DMS114 treated with DMSO at 0.1 percent for 48 hours (cell line): ENCODE measurements around the gene ADAMTS1.
"Not testable (repeated sequence)": the region's sequence is repeated elsewhere in the genome, so short reads cannot be mapped to it uniquely, and the experiment has no call there.

ENCODE experiments used
- DNase-seq: peaks from one replicate; lab custom pipeline; 2025; ENCODE audit not compliant: unreplicated experiment; lab: John Stamatoyannopoulos, UW

ADAMTS1 gene

DNA sequence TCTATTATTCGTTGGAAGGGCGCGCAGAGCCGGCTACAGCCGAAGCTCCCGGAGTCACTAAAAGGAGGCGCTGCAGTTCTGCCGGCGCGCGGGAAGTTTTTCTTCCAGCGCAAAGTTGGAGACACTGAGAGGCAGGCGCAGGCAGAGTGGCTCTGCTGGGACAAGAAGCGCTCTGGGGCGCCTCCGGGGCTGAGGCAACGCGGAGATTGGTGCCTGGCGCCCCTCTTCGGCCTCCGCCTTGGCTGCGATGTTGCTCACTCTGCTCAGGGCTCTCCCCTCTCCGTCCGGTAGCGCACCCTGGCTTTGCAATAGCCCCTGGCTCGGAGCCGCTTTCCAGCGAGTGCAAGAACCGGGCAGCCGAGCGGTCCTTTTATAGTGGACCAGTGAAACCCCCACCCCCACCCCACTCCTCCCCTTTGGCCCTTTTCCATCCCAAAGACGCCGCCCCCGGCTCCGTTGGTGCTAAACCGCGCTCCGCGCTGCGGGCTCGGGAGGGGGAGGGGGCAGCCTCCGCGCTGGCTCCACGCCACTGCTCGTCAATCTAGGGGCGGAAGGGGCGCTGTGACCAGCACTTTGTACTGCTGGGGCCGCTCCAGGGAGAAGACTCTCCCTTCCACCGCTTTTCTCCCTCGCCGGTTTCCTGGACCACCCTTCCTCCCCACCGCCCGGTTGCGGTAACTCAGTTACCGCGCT, at the start of gene ADAMTS1:
Gene ADAMTS1, minus strand, starts transcription at position 344 of the 693 bp plus-strand sequence. CDS start 455 bp downstream, outside the sequence.
- DNase-seq, result peak; percentile 38

- DNase-seq, result no peak
Measured at GRCh38 chr21:26892151-26892550, 46.9 kb upstream of the ADAMTS1 start.

DNA sequence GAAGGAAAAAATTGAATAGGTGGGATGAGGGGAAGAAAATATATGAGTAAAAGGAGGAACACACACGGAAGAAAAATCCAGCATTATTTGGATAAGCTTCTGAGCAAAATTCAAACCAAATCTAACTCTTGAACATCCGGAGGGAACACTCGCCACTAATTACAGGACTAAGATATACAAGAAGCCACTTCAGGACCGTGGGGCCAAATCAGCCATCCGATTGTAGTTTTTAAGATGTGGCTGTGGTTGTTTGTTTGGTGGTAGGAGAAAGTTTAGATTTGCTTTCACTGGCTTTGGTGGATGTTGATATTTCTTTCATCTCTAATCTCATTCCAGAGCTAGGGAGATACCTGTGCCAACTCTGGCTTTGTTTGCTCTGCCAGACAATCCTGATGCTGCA, 43.7 kb upstream of the ADAMTS1 start:
- no peak for DNase-seq

DNA sequence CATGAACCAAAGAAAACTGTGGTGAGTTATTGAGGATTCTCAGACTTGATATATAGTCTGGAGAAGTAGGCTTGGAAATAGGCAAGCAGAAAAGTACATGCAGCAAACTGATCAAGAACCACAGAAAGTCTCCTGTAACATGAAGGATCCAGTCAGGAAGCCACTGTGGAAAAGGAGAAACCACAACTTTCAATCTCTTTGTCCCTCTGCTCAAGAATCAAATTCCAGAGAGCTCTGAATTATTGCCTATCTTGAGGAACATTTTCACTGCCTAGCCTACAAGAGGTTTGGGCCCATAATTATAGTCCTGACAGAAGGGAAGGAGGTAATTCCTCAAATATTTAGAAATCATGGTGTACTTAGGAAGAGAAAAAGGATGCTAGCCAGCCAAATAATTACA, 43.0 kb upstream of the ADAMTS1 start:
- no peak for DNase-seq

DNA sequence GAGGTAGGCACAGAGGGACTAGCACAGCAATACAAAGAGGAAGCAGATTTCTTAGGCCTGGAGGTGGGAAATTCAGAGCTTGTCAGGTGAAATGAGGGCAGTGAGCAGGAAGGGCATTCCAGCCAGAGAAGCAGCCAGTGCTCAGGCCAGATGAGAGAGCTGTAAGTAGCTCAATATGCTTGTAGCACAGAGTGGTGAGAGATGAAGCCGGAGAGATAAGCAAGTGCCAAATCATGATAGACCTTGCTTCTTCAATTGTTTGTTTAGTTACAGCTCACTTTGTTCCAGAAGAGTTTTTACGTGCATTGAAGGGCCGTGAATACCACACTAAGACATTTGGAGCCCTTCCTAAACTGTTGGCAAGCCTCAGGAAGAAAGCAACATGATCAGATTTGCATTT, 42.0 kb upstream of the ADAMTS1 start:
- DNase-seq, result no peak

DNA sequence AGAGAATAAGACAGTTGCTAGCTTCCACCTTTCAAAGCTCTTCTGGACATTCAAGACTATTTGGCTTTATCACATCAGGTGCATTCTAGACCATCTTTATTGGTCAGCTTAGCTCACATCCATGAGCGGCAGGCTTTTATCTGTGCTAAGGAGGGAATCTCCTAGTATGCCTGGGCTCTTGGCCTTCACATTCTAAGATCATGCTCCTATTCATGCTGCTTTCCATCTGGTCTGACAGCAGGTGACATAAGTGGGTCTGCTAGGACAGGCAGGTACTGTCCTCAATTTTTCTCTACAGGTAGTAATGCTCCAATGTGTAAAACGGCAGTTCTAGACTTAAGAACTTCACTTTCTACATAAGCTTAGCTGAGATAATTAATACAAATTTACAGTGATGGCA, 39.2 kb upstream of the ADAMTS1 start:
- DNase-seq, result no peak

DNA sequence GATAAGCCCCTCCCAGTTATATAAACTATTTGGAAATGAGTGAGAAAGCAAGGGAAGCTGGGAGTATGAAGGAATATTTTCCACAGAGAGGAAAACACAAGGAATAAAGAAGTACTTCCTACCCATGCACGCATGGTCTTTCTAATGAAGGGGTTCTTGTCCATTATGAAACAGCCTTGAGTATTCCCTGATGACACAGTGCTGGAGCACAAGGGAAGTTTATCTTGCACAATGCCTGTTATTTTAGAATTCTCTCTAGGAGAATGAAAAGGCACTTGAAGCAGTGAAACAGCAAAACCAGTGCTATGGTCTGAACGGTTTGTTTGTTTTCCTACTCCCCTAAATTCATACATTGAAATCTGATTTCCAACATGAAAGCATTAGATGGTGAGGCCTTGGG, 38.6 kb upstream of the ADAMTS1 start:
- DNase-seq, result no peak

DNA sequence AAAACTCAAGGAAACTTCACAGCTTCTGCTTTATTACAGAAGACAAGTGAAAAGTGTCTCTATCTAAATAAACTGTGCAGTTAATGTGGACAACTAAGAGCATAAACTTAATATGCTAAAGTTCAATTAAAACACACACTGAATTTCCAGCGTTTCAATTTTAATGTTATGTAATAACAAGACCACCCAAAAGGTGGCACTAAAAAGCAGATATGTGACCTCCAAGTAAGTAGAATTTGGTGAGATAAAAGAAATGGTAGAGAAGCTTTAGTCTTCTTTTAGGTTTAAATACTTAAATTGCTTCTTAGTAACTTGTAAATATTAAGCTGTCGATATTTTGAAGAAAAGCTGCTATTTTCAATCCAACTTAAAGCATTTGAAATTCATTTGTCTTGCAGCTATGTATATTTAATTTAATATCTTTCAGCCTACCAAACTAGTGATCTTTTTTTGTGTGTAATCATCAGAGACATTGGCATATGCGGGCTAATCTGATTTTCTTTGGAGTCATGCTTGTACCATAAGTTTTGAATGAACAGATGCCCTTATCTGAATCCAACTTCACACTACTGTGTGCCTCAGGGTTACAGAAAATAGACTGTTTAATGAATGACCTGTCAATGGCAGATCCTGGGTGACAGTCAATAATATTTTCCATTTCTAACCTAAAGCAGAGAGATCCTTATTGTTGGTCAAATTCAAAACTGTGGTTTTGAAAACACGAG, 36.5 kb upstream of the ADAMTS1 start:
- peak; percentile 0 for DNase-seq

- no peak for DNase-seq
Measured at GRCh38 chr21:26877018-26877417, 31.8 kb upstream of the ADAMTS1 start.

DNA sequence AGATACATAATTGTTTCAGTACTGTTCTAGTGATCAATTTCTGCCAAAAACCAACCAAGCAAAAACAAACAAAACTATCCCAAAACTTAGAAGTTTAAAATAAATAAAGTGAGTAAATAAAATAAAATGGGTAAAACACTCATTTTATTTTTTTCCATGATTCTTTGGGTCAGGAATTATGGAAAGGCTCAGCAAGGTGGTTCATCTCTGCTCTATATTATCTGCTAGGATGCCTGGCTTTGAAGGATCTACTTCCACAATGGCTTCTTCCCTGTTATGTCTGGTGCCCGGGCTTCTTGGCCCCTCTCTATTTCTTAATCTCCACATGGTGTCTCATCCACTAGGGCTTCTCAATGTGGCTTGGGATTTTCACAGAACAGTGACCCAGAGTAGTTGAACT, 29.1 kb upstream of the ADAMTS1 start:
- no peak for DNase-seq

DNA sequence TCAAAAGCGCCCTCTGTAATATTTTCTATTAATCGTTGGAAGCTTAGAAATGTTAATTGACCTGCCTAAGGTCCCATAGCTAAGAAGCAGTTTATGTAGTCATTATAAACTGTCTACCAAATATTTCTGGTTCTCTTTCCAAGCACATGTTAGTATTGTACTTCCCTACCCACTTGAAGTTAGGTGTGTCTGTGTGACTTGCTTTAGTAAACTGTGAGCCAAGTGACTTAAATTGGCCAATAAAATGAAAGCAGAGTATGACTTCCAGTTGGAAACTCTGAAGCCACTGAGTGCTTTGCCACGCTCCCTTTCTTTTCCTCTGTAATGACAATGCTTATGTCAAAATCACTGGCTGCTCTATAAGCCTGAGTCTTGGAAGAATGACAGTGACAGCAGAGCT, 20.6 kb upstream of the ADAMTS1 start:
- DNase-seq, result no peak

- not testable (repeated sequence) for DNase-seq
Measured at GRCh38 chr21:26856871-26857350, 11.7 kb upstream of the ADAMTS1 start.

DNA sequence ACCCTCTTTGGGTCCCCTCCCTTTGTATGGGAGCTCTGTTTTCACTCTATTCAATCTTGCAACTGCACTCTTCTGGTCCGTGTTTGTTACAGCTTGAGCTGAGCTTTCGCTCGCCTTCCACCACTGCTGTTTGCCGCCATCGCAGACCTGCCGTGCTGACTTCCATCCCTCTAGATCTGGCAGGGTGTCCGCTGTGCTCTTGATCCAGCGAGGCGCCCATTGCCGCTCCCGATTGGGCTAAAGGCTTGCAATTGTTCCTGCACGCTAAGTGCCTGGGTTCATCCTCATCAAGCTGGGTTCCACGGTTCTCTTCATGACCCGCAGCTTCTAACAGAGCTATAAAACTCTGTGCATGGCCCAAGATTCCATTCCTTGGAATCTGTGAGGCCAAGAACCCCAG, 9.5 kb upstream of the ADAMTS1 start:
- DNase-seq, result not testable (repeated sequence)

DNA sequence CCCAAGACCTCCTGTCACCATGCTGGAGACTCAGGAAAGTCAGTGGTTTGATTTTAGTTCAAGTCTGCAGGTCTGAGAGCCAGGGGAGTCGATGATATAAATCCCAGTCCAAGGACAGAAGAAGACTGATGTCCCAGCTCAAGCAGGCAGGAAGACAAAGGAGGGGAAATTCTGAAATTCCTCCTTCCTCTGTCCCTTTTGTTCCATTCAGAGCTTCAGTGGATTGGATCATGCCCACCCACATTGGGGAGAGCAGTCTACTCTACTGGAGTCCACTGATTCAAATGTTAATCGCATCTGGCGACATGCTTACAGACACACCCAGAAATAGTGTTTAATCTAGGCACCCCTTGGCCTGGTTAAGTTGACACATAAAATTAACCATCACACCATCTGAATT, 7.2 kb upstream of the ADAMTS1 start:
- no peak for DNase-seq

DNA sequence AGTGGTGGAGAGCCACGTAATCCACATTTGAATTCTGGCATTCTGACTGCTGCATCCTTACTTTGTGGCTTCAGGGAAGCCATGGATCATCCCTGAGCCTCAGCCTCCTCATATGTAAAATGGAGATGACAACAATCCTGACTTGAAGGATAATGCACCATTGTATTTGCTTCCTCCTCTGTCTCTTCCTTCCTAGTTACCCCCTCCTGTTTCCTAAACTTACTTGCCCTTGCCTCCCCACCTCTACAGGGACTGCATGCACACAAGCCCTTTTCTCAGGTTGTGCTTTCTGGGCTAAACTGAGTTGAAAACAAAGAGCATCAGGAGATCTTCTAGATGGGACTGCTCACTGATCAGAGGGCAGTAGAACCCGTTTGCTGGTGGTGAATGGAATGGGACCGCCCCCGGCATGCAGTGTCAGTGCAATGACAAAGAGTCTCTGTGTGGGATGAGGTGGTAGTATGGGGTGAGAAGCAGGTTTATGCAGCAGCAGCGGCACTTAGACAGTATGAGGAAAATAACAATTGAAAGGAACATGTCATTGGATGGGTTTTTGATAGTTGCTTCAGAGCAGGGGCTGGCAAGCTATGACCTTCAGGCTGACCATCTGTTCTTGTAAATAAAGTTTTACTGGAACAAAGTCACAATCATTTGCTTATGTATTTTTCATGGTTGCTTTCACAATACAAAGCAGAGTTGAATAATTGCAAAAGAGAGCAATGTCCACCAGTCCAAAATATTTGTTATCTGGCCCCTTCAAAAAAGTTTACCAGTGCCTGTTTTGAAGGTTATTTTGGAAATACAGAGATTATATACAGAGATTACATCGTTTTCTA, 6.1 kb upstream of the ADAMTS1 start:
- no peak for DNase-seq

GRCh38 chr21:26850116-26850643, 5.0 kb upstream of the ADAMTS1 start:
- DNase-seq, result peak; percentile 44

DNA sequence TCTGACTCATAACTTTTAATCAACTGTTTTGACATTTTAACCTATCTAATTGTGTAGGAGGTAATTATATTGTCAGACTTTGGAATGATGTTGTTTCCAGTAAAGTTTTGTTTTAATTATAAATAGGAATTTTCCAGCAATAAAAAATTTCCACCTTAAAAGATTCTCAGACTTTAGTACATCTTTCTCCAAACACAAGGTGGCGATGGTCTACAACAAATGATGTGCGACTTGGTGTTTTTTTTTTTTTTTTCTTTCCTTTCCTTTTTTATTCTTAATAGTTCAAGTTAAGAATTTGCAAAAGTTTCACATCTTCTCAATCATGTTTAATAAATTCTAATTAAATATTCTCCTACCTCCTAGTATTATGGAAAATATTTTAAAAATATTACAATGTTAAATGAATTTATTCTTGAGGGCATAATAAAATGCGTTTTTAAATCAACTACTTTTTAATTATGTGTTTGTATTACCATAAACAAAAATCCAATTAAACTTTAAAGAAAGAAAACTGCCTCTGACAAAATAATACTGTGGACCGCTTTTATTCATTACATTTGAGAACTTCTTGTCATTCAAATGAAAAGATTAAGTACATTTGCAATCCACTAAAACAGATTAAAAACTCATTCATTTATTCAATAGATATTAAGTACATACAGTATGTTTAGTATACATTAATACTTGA, 4.4 kb upstream of the ADAMTS1 start:
- peak; percentile 37 for DNase-seq

DNA sequence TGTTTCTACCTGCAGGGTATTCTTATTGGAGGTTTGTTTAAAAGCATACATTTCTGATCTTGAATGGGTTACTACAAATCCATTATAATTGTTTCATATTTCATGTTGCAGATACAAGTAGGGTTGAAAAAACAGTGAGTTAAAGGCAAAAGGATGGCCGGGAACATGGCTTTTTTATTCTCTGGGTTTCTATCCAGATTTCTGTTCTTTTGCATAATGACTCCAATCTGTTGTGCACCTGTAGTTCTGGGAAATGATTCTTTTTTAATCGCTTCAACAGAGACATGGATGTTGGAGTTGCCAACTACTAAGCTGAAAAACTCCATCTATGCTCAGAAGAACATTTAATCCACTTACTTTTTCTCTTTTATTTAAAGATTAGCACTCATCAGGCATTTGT, 2.7 kb upstream of the ADAMTS1 start:
- no peak for DNase-seq

DNA sequence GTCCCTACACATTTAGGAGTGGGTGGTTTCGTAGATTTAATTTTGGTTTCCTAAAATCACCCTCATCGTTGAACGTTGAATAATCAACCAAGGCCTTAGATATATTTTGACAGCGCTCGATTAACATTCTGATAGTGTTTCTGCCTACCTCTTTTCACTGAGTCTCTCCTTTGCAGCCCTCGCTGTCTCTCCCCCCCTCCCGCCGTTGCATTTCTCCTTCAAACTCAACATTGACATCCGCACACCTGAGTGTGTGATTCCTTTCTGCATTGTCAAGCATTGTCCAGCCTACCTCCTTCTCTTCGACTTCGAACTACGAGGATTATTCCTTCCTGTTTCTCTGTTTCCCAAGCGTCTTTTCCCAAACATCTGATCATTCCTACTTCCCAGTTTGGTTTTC, 1.8 kb upstream of the ADAMTS1 start:
- DNase-seq, result no peak

GRCh38 chr21:26846036-26846931, 1.1 kb upstream of the ADAMTS1 start:
- peak; percentile 40 for DNase-seq
